ENCODE measurements around the gene HS3ST4. TPM values are rescaled to one million over a fixed set of nuclear protein-coding genes. Genes with fewer than 3 reads are reported as not detected.

HS3ST4 gene
- total RNA-seq, 4 donors from 2014 or later, result 0.49 to 1.4 (median 0.64) TPM; not detected in 1

DNA sequence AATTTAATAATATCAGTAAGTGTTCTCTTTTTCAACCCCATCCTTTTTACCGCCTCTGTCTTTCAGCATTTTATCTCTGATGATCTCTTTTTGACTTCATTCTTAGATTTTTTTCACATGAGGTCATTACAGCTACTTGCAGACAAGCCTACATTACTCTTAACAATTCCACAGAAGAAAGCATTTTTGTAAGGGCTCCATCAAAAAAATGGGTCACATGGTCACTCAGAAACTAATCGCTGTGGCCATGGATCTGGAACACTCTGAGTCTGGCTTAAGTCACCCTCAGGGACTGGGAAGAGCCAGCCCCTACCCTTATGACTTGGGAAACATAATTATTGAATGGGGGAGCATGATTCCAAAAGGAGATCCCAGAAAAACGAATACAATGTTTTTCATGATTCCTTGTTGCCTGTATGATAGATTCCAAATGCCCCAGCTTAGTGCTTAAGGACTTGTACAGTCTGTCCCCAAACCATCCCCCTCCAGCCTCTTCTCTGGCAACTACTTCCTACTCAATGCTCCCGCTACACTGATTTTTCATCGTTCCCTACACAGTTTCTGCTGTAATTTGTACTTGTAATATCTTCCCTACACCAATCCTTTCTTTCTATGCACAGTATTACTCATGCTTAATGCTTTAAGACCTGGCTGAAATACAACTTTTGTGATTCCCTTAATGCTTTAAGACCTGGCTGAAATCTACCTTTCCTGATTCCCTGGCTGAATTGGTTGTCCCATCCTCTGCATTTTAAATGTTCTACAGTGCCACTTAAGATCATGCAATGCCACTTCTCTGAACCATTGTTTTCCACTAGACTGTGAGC lies 457.8 kb downstream of the HS3ST4 start:
- no peaks in the 10 kb centered on the region for H3K36me3 ChIP-seq
- TF ChIP-seq EP300 (IDR thresholded peaks at IDR 0.05) (no peak), POLR2A (IDR thresholded peaks at IDR 0.05) (no peak), POLR2AphosphoS5 (IDR thresholded peaks at IDR 0.05) (no peak)
- TF ChIP-seq, protein P1, sequence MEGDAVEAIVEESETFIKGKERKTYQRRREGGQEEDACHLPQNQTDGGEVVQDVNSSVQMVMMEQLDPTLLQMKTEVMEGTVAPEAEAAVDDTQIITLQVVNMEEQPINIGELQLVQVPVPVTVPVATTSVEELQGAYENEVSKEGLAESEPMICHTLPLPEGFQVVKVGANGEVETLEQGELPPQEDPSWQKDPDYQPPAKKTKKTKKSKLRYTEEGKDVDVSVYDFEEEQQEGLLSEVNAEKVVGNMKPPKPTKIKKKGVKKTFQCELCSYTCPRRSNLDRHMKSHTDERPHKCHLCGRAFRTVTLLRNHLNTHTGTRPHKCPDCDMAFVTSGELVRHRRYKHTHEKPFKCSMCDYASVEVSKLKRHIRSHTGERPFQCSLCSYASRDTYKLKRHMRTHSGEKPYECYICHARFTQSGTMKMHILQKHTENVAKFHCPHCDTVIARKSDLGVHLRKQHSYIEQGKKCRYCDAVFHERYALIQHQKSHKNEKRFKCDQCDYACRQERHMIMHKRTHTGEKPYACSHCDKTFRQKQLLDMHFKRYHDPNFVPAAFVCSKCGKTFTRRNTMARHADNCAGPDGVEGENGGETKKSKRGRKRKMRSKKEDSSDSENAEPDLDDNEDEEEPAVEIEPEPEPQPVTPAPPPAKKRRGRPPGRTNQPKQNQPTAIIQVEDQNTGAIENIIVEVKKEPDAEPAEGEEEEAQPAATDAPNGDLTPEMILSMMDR (IDR thresholded peaks at IDR 0.05), result no peak
- 72% methylated on average over 5 of the region's 5 CpGs for WGBS
- DNase-seq (ENCODE audit: low spot score in 2 of 2), result no peak
- H3K27ac ChIP-seq, result no peak overlapping the region
- H3K9me3 ChIP-seq, result peaks cover 5% of the 10 kb centered on the region
- H3K27me3 ChIP-seq, result no peaks in the 10 kb centered on the region
- no peaks in the 10 kb centered on the region for H3K4me1 ChIP-seq
- H3K4me3 ChIP-seq, result no peak overlapping the region

DNA sequence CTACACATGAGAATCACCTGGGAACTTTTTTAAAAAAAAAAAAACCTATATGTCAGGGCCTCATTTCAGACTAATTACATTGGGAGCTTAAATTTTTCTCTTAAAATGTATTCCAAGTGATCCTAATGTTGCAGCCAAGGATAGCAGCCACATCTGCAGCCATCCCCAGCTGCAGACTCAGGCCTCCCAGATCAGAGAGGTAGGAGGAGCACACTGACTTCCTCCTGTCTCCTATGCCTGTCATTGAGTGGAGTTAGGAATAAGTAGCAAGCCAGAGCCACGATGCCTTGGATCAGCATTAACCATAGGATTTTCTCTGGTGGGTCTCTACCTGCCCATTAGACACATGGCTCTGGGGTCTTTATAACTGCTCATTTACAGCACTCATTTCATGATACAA lies 463.5 kb downstream of the HS3ST4 start:
- 50% methylated on average over 1 of the region's 1 CpG for WGBS

DNA sequence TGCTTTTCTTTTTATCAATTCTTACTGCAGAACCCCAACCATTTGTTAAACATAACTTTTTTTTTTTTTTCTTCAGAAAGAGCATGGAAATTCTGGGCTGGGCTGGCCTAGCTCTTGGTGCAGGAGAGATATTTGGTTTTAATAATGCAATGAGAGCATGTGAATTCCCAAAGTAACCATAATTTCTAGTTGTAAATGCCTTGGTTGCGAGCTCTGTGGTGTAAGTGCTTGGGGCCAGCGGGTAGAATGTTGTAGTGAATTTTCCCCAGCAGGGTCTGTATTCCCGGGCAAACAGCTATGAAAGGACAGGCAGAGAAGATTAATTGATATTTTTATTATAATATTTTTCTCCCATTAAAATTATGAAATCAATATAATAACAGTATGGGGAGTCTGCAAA lies 465.6 kb downstream of the HS3ST4 start:
- Histone ChIP-seq H3K36me3 (no peaks in the 10 kb centered on the region), H3K4me3 (no peak overlapping the region), H3K27me3 (no peaks in the 10 kb centered on the region), H3K4me1 (no peaks in the 10 kb centered on the region), H3K27ac (no peak overlapping the region), H3K9me3 (peaks cover 7% of the 10 kb centered on the region)
- no peak for TF ChIP-seq POLR2AphosphoS5 (IDR thresholded peaks at IDR 0.05)
- TF ChIP-seq EP300 (IDR thresholded peaks at IDR 0.05), result no peak
- TF ChIP-seq, protein P1 (IDR thresholded peaks at IDR 0.05), result no peak
- no peak for TF ChIP-seq POLR2A (IDR thresholded peaks at IDR 0.05)
- WGBS, result 77% methylated on average over 3 of the region's 3 CpGs
- DNase-seq (ENCODE audit: low spot score in 2 of 2), result no peak

More for the DNA sequence above, 463.5 kb downstream of the HS3ST4 start:
- H3K27ac ChIP-seq, result no peak overlapping the region
- no peak overlapping the region for H3K4me3 ChIP-seq
- H3K27me3 ChIP-seq, result no peaks in the 10 kb centered on the region
- H3K9me3 ChIP-seq, result peaks cover 5% of the 10 kb centered on the region
- no peak for DNase-seq (ENCODE audit: low spot score in 2 of 2)
- H3K36me3 ChIP-seq, result no peaks in the 10 kb centered on the region
- H3K4me1 ChIP-seq, result no peaks in the 10 kb centered on the region
- TF ChIP-seq POLR2AphosphoS5 (IDR thresholded peaks at IDR 0.05) (no peak), EP300 (IDR thresholded peaks at IDR 0.05) (no peak), POLR2A (IDR thresholded peaks at IDR 0.05) (no peak)
- TF ChIP-seq, protein P1 (IDR thresholded peaks at IDR 0.05), result no peak

DNA sequence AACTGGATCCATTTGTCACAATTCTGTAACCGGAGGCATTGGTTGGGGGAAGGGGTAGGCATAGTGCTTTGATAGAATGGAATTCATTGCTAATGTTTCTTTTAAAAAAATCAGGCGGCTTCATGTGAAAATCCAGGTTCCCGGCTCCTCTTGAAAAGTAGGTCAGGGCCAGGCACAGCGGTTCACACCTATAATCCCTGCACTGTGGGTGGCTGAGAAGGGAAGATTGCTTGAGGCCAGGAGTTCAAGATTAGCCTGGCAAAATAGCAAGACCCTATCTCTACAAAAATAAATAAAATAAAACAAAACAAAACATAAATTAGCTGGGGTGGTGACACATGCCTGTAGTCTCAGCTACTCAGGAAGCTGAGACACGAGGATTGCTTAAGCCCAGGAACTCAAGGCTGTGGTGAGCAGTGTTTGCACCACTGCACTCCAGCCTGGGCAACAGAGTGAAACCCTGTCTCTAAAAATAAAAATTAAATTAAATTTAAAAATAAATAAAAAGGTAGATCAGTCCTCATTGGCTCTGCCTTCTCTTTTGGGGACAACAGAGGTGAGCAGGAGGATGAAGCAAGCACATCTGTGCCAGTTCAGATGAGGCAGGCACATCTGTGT lies 466.5 kb downstream of the HS3ST4 start:
- H3K4me3 ChIP-seq, result no peak overlapping the region
- H3K9me3 ChIP-seq, result peaks cover 7% of the 10 kb centered on the region
- TF ChIP-seq EP300 (IDR thresholded peaks at IDR 0.05) (no peak), POLR2AphosphoS5 (IDR thresholded peaks at IDR 0.05) (no peak), POLR2A (IDR thresholded peaks at IDR 0.05) (no peak)
- TF ChIP-seq, protein P1 (IDR thresholded peaks at IDR 0.05), result no peak
- H3K36me3 ChIP-seq, result no peaks in the 10 kb centered on the region
- no peaks in the 10 kb centered on the region for H3K4me1 ChIP-seq
- H3K27me3 ChIP-seq, result no peaks in the 10 kb centered on the region
- DNase-seq (ENCODE audit: low spot score in 2 of 2), result no peak
- WGBS, result 61% methylated on average over 5 of the region's 5 CpGs
- H3K27ac ChIP-seq, result no peak overlapping the region

DNA sequence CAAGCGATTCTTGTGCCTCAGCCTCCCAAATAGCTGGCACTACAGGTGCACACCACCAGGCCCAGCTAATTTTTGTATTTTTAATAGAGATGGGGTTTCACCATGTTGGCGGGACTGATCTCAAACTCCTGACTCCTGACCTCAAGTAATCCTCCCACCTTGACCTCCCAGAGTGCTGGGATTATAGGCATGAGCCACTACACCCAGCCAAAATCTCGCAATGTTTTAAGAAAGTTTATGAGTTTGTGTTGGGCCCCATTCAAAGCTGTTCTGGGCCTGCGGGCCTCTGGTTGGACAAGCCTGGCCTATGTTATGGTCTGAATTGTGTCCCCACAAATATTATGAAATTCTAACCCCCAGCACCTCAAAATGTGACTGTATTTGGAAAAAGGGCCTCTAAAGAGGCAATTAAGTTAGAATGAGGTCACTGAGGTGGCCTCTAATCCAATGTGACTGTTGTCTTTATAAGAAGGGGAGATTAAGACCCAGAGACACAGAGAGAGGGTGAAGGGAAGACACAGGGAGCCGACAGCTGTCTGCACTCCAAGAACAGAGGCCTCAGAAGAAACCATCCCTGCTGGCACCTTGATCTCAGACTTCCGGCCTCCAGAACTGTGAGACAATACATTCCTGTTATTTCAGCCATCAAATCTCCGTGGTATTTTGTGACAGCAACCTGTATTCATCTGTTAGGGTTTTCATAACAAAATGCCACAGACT lies 469.9 kb downstream of the HS3ST4 start:
- Histone ChIP-seq H3K27me3 (no peaks in the 10 kb centered on the region), H3K27ac (no peak overlapping the region), H3K9me3 (peaks cover 7% of the 10 kb centered on the region), H3K36me3 (no peaks in the 10 kb centered on the region), H3K4me3 (no peak overlapping the region), H3K4me1 (no peaks in the 10 kb centered on the region)
- DNase-seq (ENCODE audit: low spot score in 2 of 2), result no peak
- WGBS, result 74% methylated on average over 7 of the region's 7 CpGs
- TF ChIP-seq EP300 (IDR thresholded peaks at IDR 0.05) (no peak), POLR2AphosphoS5 (IDR thresholded peaks at IDR 0.05) (no peak), POLR2A (IDR thresholded peaks at IDR 0.05) (no peak)
- TF ChIP-seq, protein P1 (IDR thresholded peaks at IDR 0.05), result no peak

All from suprapubic skin (tissue), 4 donors.